LHCN-M2 (cell line): ENCODE results near the gene FHL1. TPM values are rescaled to one million over a fixed set of nuclear protein-coding genes. Genes with fewer than 3 reads are reported as not detected.

Source experiments
- DNase-seq: peaks from one replicate; pipeline ENCODE4 v3.0.0-alpha.2; 2012; ENCODE audit warnings: low read depth
- total RNA-seq: library from RNA; depleted of rRNA; stranded (reverse); fragments of >200 nt; gene quantifications from 2 replicates; pipeline ENCODE4 v1.2.3, GENCODE V29; 2014

The FHL1 gene
- total RNA-seq, 1 experiment from 2014 or later, result 44.8 TPM

DNA sequence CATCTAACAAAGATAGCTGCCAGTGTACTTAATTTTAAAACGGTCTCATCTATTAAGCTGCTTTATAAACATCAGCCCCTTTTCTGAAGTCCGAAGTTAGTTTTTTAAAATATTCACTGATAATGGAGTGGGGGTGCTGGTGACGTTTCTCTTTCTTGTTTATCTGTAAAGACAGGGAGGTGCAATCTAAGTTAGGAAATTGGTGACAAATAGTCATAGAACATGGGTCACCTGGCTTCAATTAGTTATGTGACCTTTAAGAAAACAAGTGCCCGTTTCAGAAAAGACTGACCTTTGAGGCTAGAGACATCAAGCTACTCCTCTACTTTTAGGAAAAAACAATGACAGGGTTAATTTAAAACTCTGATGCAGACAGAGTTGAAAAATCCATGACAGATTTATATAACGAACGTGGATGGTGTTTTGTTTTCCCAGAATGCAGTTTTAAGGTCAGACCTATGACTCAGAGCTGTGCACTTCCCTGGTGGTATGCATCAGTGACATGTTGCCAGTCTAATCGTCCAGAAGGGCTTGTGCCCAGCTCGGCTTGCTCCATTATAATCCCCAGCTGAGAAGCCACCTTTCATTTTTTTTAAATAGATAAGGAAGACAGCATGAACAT lies 38.2 kb downstream of the FHL1 start:
- peak; percentile 66 for DNase-seq

- DNase-seq, result no peak
These were observed 38.7 kb downstream of the FHL1 start for GRCh38 chrX:136186023-136186413.

DNA sequence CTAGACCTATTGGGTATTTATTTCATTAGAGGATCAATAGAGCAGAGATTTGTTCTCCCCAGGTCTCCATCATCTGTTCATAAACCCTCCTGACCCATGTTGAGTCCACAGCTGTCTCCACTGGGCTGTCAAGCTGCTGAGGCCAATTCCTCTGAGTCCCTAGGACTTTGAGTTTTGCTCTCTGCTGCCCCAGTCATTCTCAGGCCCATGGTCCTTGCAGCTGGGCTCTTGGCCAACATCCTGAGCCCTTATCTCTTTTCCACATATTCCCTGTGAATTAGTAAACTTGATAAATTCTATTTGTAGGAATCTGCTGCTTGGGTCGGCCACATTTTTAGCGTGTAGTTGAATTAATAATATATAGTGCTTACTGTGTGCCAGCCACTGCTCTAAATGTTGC lies 41.9 kb downstream of the FHL1 start:
- DNase-seq, result no peak

GRCh38 chrX:136190038-136190713 lies 42.8 kb downstream of the FHL1 start:
- no peak for DNase-seq

GRCh38 chrX:136191171-136191570 lies 43.8 kb downstream of the FHL1 start:
- no peak for DNase-seq

- DNase-seq, result no peak
These were observed 44.8 kb downstream of the FHL1 start for GRCh38 chrX:136192135-136192534.

GRCh38 chrX:136192839-136193414 lies 45.6 kb downstream of the FHL1 start:
- DNase-seq, result peak; percentile 78

GRCh38 chrX:136193771-136194170 lies 46.4 kb downstream of the FHL1 start:
- DNase-seq, result no peak

- no peak for DNase-seq
These were observed 47.2 kb downstream of the FHL1 start for GRCh38 chrX:136194536-136194935.

DNA sequence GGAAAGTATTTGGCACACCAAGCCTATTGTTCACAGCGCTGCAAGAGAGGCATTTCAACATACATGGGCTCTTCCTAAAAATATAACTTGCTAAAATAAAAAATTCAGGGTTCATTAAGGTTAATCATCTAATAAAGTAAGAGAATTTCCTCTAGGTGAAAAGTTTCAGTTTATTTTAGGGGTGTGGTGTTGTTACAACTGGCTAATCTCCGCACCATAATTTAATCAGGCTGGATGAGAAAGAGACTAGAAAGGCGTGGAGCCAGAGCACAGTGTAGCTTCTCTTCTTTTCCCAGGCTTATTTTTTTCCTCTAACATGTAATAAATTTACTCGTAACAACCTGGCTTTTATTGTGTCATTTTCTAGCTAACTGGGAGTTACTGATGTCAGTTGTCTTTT lies 47.9 kb downstream of the FHL1 start:
- DNase-seq, result no peak

DNA sequence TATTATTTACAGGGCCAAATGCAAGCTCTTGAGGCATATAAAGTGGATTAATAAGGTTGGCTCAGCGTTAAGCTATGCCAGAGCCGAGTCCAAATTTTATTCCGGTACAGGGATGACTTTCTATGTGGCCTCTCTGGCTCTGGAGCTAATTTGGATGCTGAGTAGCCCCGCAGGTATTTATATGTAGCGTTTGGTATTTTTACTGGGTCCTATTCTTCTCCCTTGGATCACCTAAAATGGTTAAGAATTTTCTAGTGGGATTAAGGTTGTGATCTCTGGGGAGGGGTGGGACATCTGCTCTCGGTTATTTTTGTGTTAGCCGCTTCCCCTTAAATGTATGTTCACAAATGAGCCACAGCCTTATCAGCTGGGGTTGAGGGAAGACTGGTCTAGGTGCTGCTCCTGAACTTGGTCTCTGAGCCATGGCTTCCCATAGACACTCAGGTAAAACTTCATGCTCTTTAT lies 49.4 kb downstream of the FHL1 start:
- DNase-seq, result no peak

GRCh38 chrX:136198010-136198409 lies 50.7 kb downstream of the FHL1 start:
- no peak for DNase-seq

DNA sequence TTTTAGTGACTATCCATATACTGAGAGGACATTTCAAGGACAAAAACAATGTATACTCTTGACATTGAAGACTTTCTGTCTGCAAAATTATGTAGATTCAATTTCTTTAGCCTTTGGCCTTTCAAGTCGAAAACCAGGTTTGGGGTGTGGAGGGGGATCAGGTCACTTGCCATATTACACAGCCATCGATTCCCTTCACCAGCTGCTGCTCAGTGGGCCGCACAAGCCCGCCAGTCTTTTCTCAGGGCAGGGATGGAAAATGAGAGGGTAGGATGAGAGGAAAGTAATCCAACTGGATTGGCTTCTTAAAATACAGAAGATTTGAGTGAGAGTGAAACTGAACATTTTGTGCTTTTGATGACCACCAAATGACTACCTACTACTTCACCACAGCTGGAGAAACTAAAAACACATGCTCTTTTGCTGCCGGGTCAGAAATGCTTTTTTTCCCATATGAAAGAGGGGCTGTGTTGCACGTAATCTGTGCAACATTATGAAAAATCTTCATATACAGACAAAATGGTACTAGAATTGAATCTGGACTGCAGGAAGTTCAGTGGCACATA lies 51.4 kb downstream of the FHL1 start:
- DNase-seq, result peak; percentile 79

- peak; percentile 62 for DNase-seq
These were observed 52.0 kb downstream of the FHL1 start for GRCh38 chrX:136199365-136199764.

GRCh38 chrX:136200466-136200865 lies 53.1 kb downstream of the FHL1 start:
- DNase-seq, result peak; percentile 50

- DNase-seq, result no peak
These were observed 54.3 kb downstream of the FHL1 start for GRCh38 chrX:136201601-136202000.

GRCh38 chrX:136202889-136203288 lies 55.6 kb downstream of the FHL1 start:
- no peak for DNase-seq

- DNase-seq, result no peak
These were observed 56.1 kb downstream of the FHL1 start for GRCh38 chrX:136203438-136203837.

DNA sequence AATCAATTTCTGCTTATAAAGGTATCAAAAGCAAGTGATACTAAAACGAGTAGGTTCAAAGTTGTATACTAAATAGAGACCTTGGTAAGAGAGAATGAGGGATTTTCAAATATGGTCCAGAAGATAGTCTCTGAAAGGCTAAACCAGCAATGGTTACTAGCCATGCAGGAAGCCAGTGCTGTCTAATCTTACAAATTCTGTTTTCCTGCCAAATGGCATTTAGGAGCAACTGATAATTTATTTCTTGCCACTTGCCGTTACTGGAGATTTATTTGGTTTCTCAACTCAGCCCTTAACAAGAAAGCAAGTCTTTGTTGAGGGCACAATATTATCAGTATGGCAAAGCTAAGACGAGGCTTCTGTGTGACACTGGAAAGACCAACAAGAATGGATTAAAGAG lies 56.6 kb downstream of the FHL1 start:
- no peak for DNase-seq

DNA sequence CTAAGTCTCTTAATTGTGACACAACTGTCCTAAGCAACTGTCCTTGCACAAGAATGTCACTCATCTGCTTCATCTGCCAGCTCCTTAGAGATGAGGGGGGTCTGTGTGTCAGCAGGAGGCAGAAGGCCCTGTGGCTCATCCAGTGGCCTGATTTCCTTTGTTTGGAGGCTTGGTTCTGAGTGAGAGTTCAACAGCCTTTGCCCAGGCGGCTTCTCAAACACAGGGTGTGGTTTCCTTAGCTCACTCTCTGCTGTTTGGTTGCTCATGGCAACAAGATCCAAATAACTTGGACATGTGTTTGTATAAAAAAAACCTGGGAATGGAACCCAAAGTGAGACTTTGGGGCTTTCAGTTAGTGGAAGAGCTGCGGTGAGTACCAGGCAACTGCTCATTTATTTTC lies 57.2 kb downstream of the FHL1 start:
- DNase-seq, result peak; percentile 70

- no peak for DNase-seq
These were observed 58.6 kb downstream of the FHL1 start for GRCh38 chrX:136205882-136206380.

DNA sequence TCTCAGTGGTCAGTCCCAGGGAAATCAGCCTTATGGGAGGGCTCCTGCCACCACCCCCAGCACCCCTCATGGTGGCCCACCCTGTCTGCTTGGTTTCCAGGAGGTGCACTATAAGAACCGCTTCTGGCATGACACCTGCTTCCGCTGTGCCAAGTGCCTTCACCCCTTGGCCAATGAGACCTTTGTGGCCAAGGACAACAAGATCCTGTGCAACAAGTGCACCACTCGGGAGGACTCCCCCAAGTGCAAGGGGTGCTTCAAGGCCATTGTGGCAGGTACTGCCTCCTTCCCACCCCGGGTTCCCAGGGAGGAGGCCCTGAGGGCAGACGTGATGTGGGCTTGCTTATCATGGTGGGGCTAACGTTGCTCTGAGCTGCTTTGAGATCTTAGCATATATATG lies 59.6 kb downstream of the FHL1 start:
- DNase-seq, result no peak

DNA sequence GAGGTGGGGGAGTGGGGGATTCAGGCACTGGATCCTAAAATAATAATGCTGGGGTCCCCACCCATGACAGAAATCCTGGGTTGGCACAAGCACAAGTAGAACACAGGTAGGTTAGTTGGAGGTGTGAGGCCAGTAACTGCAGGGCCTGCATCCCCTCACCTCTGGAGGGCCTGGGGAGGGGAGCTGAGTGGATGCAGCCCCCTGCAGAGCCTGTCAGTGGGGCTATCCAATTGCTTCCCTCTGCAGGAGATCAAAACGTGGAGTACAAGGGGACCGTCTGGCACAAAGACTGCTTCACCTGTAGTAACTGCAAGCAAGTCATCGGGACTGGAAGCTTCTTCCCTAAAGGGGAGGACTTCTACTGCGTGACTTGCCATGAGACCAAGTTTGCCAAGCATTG lies 60.2 kb downstream of the FHL1 start:
- DNase-seq, result no peak
